Measurements from ENCODE around the gene EMX2. TPM values are rescaled to one million over a fixed set of nuclear protein-coding genes. Genes with fewer than 3 reads are reported as not detected.

The EMX2 gene
- total RNA-seq, 1 donor from 2014 or later, result not detected

- H3K27me3 Mint-ChIP-seq (ENCODE audit: low read depth), result peaks cover 8% of the 10 kb centered on the region
- DNase-seq (ENCODE audit: low spot score), result no peak
- no peak overlapping the region for H3K27ac Mint-ChIP-seq
- H3K9me3 Mint-ChIP-seq, result no peaks in the 10 kb centered on the region
- no peaks in the 10 kb centered on the region for H3K36me3 Mint-ChIP-seq (ENCODE audit: low read depth)
- H3K4me3 Mint-ChIP-seq (ENCODE audit: low read depth), result no peak overlapping the region
- intact Hi-C loops (cut with micrococcal nuclease), result no loop called here
- H3K4me1 Mint-ChIP-seq (ENCODE audit: low read depth), result no peaks in the 10 kb centered on the region
These were observed 18.4 kb downstream of the EMX2 start for GRCh38 chr10:117560942-117561341.

GRCh38 chr10:117562220-117562619, 19.7 kb downstream of the EMX2 start:
- Mint-ChIP-seq H3K36me3 (ENCODE audit: low read depth) (no peaks in the 10 kb centered on the region), H3K4me3 (ENCODE audit: low read depth) (no peak overlapping the region), H3K4me1 (ENCODE audit: low read depth) (no peaks in the 10 kb centered on the region), H3K27me3 (ENCODE audit: low read depth) (peaks cover 6% of the 10 kb centered on the region), H3K9me3 (no peaks in the 10 kb centered on the region), H3K27ac (no peak overlapping the region)
- no peak for DNase-seq (ENCODE audit: low spot score)
- intact Hi-C loops (cut with micrococcal nuclease), result no loop called here

- Mint-ChIP-seq H3K4me1 (ENCODE audit: low read depth) (no peaks in the 10 kb centered on the region), H3K36me3 (ENCODE audit: low read depth) (no peaks in the 10 kb centered on the region), H3K27ac (no peak overlapping the region), H3K9me3 (no peaks in the 10 kb centered on the region), H3K27me3 (ENCODE audit: low read depth) (peaks cover 6% of the 10 kb centered on the region), H3K4me3 (ENCODE audit: low read depth) (no peak overlapping the region)
- no peak for DNase-seq (ENCODE audit: low spot score)
- intact Hi-C loops (cut with micrococcal nuclease), result no loop called here
These were observed 20.6 kb downstream of the EMX2 start for GRCh38 chr10:117562896-117563737.

GRCh38 chr10:117563780-117564179, 21.2 kb downstream of the EMX2 start:
- intact Hi-C loops (cut with micrococcal nuclease), result no loop called here

DNA sequence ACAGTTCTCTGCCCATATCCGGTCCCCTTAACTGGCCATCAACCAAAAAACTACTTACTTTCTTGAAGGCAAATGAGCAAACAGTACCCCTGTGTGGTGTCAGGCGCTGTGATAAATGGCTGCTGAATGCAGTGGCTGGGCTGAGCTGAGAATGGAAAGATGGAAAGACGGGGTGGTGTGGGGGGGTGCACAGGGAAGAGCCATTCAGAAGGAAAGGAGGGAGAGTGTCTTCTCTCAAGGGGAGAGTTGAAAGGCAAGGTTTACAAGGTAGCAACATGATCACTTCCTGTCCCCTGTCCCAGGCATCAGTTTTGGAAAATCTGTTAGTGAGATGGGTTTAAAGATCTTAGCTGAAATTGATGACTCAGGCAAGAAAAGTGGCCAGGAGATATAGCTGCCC, 22.5 kb downstream of the EMX2 start:
- intact Hi-C loops (cut with micrococcal nuclease), result no loop called here
- Mint-ChIP-seq H3K36me3 (ENCODE audit: low read depth) (no peaks in the 10 kb centered on the region), H3K9me3 (no peaks in the 10 kb centered on the region), H3K4me3 (ENCODE audit: low read depth) (no peak overlapping the region), H3K4me1 (ENCODE audit: low read depth) (no peaks in the 10 kb centered on the region), H3K27me3 (ENCODE audit: low read depth) (peaks cover 3% of the 10 kb centered on the region), H3K27ac (no peak overlapping the region)
- DNase-seq (ENCODE audit: low spot score), result no peak

More at GRCh38 chr10:117563780-117564179, 21.2 kb downstream of the EMX2 start:
- Mint-ChIP-seq H3K4me3 (ENCODE audit: low read depth) (no peak overlapping the region), H3K4me1 (ENCODE audit: low read depth) (no peaks in the 10 kb centered on the region), H3K36me3 (ENCODE audit: low read depth) (no peaks in the 10 kb centered on the region), H3K27me3 (ENCODE audit: low read depth) (peaks cover 6% of the 10 kb centered on the region), H3K9me3 (no peaks in the 10 kb centered on the region), H3K27ac (no peak overlapping the region)
- no peak for DNase-seq (ENCODE audit: low spot score)

DNA sequence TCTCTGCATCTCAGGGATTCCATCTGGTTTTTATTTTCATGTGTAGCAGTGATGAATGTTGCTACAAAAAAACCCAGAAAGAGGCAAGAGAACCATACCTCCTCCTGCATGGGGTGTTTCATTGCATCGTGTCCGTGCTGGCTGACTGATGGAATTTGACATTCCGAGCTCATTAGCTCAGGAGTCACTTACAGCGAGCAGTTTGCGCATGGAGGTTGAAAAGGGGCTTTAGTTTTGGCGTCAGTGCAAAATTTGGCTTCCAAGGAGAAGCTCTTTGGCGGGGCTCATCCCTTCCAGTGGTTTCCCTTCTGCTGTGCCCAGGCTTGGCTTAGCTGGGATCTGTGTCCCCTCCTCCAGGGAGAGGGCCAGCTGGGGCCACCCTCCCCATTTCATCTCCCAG, 25.8 kb downstream of the EMX2 start:
- intact Hi-C loops (cut with micrococcal nuclease), result no loop called here
- Mint-ChIP-seq H3K27me3 (ENCODE audit: low read depth) (peaks cover 5% of the 10 kb centered on the region), H3K9me3 (no peaks in the 10 kb centered on the region), H3K27ac (no peak overlapping the region), H3K4me1 (ENCODE audit: low read depth) (no peaks in the 10 kb centered on the region), H3K36me3 (ENCODE audit: low read depth) (no peaks in the 10 kb centered on the region), H3K4me3 (ENCODE audit: low read depth) (no peak overlapping the region)
- DNase-seq (ENCODE audit: low spot score), result no peak

DNA sequence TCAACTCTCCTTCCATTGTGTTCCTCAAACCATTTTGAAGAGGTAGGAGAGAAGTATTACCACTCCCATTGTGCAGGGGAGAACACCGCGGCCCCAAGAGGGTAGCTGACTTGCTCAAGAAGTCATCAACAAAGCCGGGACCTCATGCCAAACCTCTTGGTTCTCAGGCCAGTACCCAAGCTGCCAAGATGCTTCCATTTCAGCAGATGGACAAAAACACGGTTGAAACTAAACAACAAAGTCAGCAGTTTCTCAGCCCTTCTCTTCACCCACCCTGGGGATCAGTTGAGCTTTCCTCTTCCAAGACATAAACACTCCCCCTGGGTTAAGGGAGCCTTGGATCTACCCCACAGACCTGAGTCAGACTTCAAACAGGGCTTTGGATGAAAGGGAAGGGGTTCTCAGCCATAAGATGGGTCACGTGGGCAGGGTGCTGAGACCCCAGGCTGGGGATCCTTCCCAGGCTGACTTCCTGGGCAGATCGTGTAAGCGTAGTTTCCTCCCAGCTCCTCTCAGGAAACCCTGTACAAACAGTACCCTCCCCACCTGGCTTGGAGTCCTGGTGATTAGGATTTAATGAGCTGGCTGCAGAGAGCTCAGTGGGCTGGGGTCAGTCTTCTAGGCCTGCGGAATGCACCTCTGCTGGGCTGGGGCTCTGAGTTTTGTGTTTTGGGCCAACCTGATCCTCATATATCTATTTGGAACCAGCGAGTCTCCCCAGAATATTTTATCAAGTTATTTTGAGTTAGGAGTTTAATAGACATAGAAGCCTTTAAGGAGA, 27.3 kb downstream of the EMX2 start:
- Mint-ChIP-seq H3K9me3 (no peaks in the 10 kb centered on the region), H3K36me3 (ENCODE audit: low read depth) (no peaks in the 10 kb centered on the region), H3K4me1 (ENCODE audit: low read depth) (no peaks in the 10 kb centered on the region), H3K4me3 (ENCODE audit: low read depth) (no peak overlapping the region), H3K27me3 (ENCODE audit: low read depth) (peaks cover 3% of the 10 kb centered on the region), H3K27ac (no peak overlapping the region)
- intact Hi-C loops (cut with micrococcal nuclease), result no loop called here
- DNase-seq (ENCODE audit: low spot score), result no peak

- no peak for DNase-seq (ENCODE audit: low spot score)
- H3K27me3 Mint-ChIP-seq (ENCODE audit: low read depth), result peaks cover 6% of the 10 kb centered on the region
- no peaks in the 10 kb centered on the region for H3K36me3 Mint-ChIP-seq (ENCODE audit: low read depth)
- H3K4me1 Mint-ChIP-seq (ENCODE audit: low read depth), result no peaks in the 10 kb centered on the region
- no peak overlapping the region for H3K4me3 Mint-ChIP-seq (ENCODE audit: low read depth)
- intact Hi-C loops (cut with micrococcal nuclease), result no loop called here
- no peaks in the 10 kb centered on the region for H3K9me3 Mint-ChIP-seq
- no peak overlapping the region for H3K27ac Mint-ChIP-seq
These were observed 28.3 kb downstream of the EMX2 start for GRCh38 chr10:117570880-117571279.

GRCh38 chr10:117574498-117575146, 32.1 kb downstream of the EMX2 start:
- intact Hi-C loops (cut with micrococcal nuclease), result no loop called here
- Mint-ChIP-seq H3K27ac (no peak overlapping the region), H3K36me3 (ENCODE audit: low read depth) (no peaks in the 10 kb centered on the region), H3K9me3 (no peaks in the 10 kb centered on the region), H3K4me1 (ENCODE audit: low read depth) (no peaks in the 10 kb centered on the region), H3K4me3 (ENCODE audit: low read depth) (no peak overlapping the region), H3K27me3 (ENCODE audit: low read depth) (peaks cover 8% of the 10 kb centered on the region)
- DNase-seq (ENCODE audit: low spot score), result no peak

DNA sequence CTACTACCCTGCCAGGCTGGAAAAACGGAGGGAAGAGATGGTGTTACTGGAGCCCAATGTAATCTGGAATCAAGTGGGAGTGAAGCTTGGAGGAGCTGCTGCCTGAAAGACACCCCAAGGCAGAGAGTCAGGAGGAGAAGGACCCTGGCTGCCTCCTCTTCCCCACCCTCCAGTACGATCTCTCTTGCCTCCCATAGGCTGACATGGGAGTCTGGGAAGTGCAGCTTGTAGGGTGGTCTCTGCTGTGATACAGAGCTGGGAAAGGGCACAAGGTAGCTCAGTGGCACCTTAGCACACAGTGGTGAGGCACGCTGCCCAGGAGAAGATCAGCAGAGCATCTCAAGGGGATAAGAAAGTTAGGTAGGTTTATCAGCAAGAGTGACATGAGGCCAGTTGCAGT, 35.9 kb downstream of the EMX2 start:
- DNase-seq (ENCODE audit: low spot score), result no peak
- intact Hi-C loops (cut with micrococcal nuclease), result no loop called here
- no peaks in the 10 kb centered on the region for H3K36me3 Mint-ChIP-seq (ENCODE audit: low read depth)
- no peaks in the 10 kb centered on the region for H3K9me3 Mint-ChIP-seq
- no peak overlapping the region for H3K27ac Mint-ChIP-seq
- peaks cover 6% of the 10 kb centered on the region for H3K27me3 Mint-ChIP-seq (ENCODE audit: low read depth)
- no peaks in the 10 kb centered on the region for H3K4me1 Mint-ChIP-seq (ENCODE audit: low read depth)
- H3K4me3 Mint-ChIP-seq (ENCODE audit: low read depth), result no peak overlapping the region

GRCh38 chr10:117578999-117579590, 36.5 kb downstream of the EMX2 start:
- intact Hi-C loops (cut with micrococcal nuclease), result no loop called here
- DNase-seq (ENCODE audit: low spot score), result no peak
- Mint-ChIP-seq H3K4me3 (ENCODE audit: low read depth) (no peak overlapping the region), H3K4me1 (ENCODE audit: low read depth) (no peaks in the 10 kb centered on the region), H3K9me3 (no peaks in the 10 kb centered on the region), H3K27ac (no peak overlapping the region), H3K27me3 (ENCODE audit: low read depth) (peaks cover 6% of the 10 kb centered on the region), H3K36me3 (ENCODE audit: low read depth) (no peaks in the 10 kb centered on the region)

DNA sequence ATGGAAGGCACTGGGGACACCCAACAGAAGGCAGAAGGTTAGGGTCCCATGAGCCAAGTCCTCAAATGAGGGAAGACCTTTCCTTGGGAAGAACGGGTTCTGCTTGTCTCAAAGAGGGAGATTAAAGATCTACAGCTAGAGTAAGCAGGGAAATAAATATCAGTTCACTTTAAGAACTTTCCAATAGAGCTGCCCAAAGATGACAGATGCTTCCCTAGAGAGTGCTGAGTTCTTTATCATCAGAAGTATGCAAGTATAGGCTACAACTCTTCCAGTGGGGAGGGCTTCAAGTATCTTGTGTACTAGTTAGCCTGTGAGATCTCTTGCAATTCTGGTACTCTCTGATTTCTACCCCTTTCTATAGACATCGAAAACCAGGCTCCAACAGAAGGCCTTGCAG, 39.4 kb downstream of the EMX2 start:
- H3K36me3 Mint-ChIP-seq (ENCODE audit: low read depth), result no peaks in the 10 kb centered on the region
- no peaks in the 10 kb centered on the region for H3K4me1 Mint-ChIP-seq (ENCODE audit: low read depth)
- intact Hi-C loops (cut with micrococcal nuclease), result no loop called here
- no peak overlapping the region for H3K4me3 Mint-ChIP-seq (ENCODE audit: low read depth)
- no peaks in the 10 kb centered on the region for H3K27me3 Mint-ChIP-seq (ENCODE audit: low read depth)
- H3K9me3 Mint-ChIP-seq, result no peaks in the 10 kb centered on the region
- no peak overlapping the region for H3K27ac Mint-ChIP-seq
- no peak for DNase-seq (ENCODE audit: low spot score)

Measured in activated T-helper 2 cell treated with anti-CD3 and anti-CD28 coated beads, Interferon-gamma antibody, Interleukin-2, Interleukin-4, amounts not matched to agents 10 μg/mL and 5 μg/mL and 100 μg/mL, durations not matched to agents 14 hours and 24 hours and 36 hours (primary cell).